ENCODE results near the gene DNASE2B. TPM values are rescaled to one million over a fixed set of nuclear protein-coding genes. Genes with fewer than 3 reads are reported as not detected.
A peak's percentile ranks its signal among the peaks of the same experiment; 100 is the strongest.

Gene DNASE2B
- total RNA-seq, 1 experiment from 2014 or later: not detected

- Mint-ChIP-seq H3K36me3 (ENCODE audit: insufficient read depth, unreplicated experiment) (no peaks in the 10 kb centered on the region), H3K9me3 (ENCODE audit: unreplicated experiment) (no peaks in the 10 kb centered on the region), H3K4me3 (ENCODE audit: unreplicated experiment) (no peak overlapping the region), H3K4me1 (ENCODE audit: insufficient read depth, unreplicated experiment) (no peaks in the 10 kb centered on the region), H3K27ac (ENCODE audit: low read depth, unreplicated experiment) (no peak overlapping the region), H3K27me3 (ENCODE audit: insufficient read depth, unreplicated experiment) (no peaks in the 10 kb centered on the region)
- peak; percentile 27 for DNase-seq (ENCODE audit: unreplicated experiment)
- no TSS peak for BruUV-seq (replicated peaks)
- intact Hi-C loops (cut with micrococcal nuclease): no loop called here
- no peak for TF ChIP-seq CTCF (IDR thresholded peaks at IDR 0.05; ENCODE audit: unreplicated experiment)
- CTCF ChIA-PET: interaction anchor here (0.6 to 1.1 kb wide), 4 partner anchors 53 to 65 kb away, joined by 3 to 4 read pairs (median 3); no protein-coding TSS in a partner anchor
- POLR2A ChIA-PET: interaction anchor here (0.6 kb wide), 1 partner anchor 92 kb away, joined by 3 read pairs; no protein-coding TSS in a partner anchor
Observed at GRCh38 chr1:84379138-84379916, 19.0 kb upstream of the DNASE2B start.

GRCh38 chr1:84379917-84380180 lies 18.4 kb upstream of the DNASE2B start:
- BruUV-seq (replicated peaks): no TSS peak
- Mint-ChIP-seq H3K9me3 (ENCODE audit: unreplicated experiment) (no peaks in the 10 kb centered on the region), H3K4me3 (ENCODE audit: unreplicated experiment) (no peak overlapping the region), H3K27me3 (ENCODE audit: insufficient read depth, unreplicated experiment) (no peaks in the 10 kb centered on the region), H3K27ac (ENCODE audit: low read depth, unreplicated experiment) (no peak overlapping the region), H3K4me1 (ENCODE audit: insufficient read depth, unreplicated experiment) (no peaks in the 10 kb centered on the region), H3K36me3 (ENCODE audit: insufficient read depth, unreplicated experiment) (no peaks in the 10 kb centered on the region)
- intact Hi-C loops (cut with micrococcal nuclease): no loop called here
- no peak for DNase-seq (ENCODE audit: unreplicated experiment)
- ChIA-PET CTCF (interaction anchor here (1.1 kb wide), 1 partner anchor 54 kb away, joined by 4 read pairs; no protein-coding TSS in a partner anchor), POLR2A (no interaction called here)
- no peak for TF ChIP-seq CTCF (IDR thresholded peaks at IDR 0.05; ENCODE audit: unreplicated experiment)

DNA sequence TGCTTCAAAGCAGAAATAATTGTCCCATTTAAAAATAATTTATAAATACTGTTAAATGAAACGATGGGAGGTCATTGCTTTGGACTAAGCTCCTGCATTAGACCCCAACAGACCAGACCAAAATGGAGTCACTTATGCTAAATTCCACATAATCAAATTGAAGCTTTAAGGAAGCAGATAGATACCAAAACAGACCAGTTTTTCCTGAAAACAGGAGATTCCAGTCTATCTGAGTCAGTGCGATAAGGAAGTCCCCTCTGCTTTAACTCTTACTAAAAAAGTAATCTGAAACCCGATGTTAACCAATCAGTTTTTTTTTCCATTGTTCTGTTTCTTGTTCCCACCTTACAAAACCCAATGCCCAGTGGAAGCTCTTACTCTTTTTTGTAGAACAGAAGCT lies 16.2 kb upstream of the DNASE2B start:
- Mint-ChIP-seq H3K27ac (ENCODE audit: low read depth, unreplicated experiment) (no peak overlapping the region), H3K4me3 (ENCODE audit: unreplicated experiment) (no peak overlapping the region), H3K27me3 (ENCODE audit: insufficient read depth, unreplicated experiment) (no peaks in the 10 kb centered on the region), H3K9me3 (ENCODE audit: unreplicated experiment) (no peaks in the 10 kb centered on the region), H3K4me1 (ENCODE audit: insufficient read depth, unreplicated experiment) (no peaks in the 10 kb centered on the region), H3K36me3 (ENCODE audit: insufficient read depth, unreplicated experiment) (no peaks in the 10 kb centered on the region)
- intact Hi-C loops (cut with micrococcal nuclease): no loop called here
- TF ChIP-seq CTCF (IDR thresholded peaks at IDR 0.05; ENCODE audit: unreplicated experiment): no peak
- ChIA-PET POLR2A (no interaction called here), CTCF (no interaction called here)
- no peak for DNase-seq (ENCODE audit: unreplicated experiment)
- no TSS peak for BruUV-seq (replicated peaks)

DNA sequence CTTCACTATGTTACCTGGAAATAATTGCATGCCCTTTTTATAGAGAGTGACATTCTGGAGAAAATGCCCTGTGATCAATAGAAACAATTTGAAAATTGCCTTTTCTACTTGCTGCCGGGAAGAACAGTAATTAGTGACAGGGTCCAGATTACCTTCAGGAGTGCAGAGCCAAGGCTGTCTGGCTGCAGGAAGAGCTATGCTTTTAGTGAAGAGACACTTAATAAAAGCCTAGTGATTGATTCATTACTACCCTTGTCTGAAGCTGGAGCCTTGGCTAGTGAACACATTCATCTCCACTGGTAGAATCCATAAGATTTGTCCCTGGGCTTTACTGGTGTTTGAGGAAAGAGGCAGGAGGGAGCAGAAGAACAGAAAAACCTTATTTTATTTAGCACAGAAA lies 12.9 kb upstream of the DNASE2B start:
- Mint-ChIP-seq H3K9me3 (ENCODE audit: unreplicated experiment) (no peaks in the 10 kb centered on the region), H3K27me3 (ENCODE audit: insufficient read depth, unreplicated experiment) (no peaks in the 10 kb centered on the region), H3K4me3 (ENCODE audit: unreplicated experiment) (no peak overlapping the region), H3K27ac (ENCODE audit: low read depth, unreplicated experiment) (no peak overlapping the region), H3K4me1 (ENCODE audit: insufficient read depth, unreplicated experiment) (peaks cover 4% of the 10 kb centered on the region), H3K36me3 (ENCODE audit: insufficient read depth, unreplicated experiment) (no peaks in the 10 kb centered on the region)
- BruUV-seq (replicated peaks): no TSS peak
- DNase-seq (ENCODE audit: unreplicated experiment): no peak
- CTCF ChIA-PET: no interaction called here
- intact Hi-C loops (cut with micrococcal nuclease): no loop called here
- POLR2A ChIA-PET: no interaction called here
- no peak for TF ChIP-seq CTCF (IDR thresholded peaks at IDR 0.05; ENCODE audit: unreplicated experiment)

Data from MCF 10A (cell line).